Panc1 (cell line): ENCODE results near the gene SHROOM3.

Experiments
- CTCF ChIP-seq: fragments of 450-650 bp; IDR thresholded peaks from 2 replicates; pipeline ENCODE4 v1.5.1; 2017; ENCODE audit warnings: mild to moderate bottlenecking
- TCF7L2 ChIP-seq: IDR thresholded peaks from 2 replicates; pipeline ENCODE4 v1.6.1; 2011; ENCODE audit warnings: mild to moderate bottlenecking, low read depth, low read length, inconsistent platforms

GRCh38 chr4:76453232-76453631, 18.2 kb downstream of the SHROOM3 start:
- TF ChIP-seq CTCF (no peak), TCF7L2 (no peak)
